NCI-H82 treated with DMSO at 0.1 percent for 48 hours (cell line): ENCODE results near the gene ANO4.
"Not testable (repeated sequence)": the region's sequence is repeated elsewhere in the genome, so short reads cannot be mapped to it uniquely, and the experiment has no call there.

Source experiments
- DNase-seq: peaks from one replicate; lab custom pipeline; 2025; ENCODE audit not compliant: unreplicated experiment; lab: John Stamatoyannopoulos, UW

ANO4 gene

GRCh38 chr12:100868487-100868886 lies 73.9 kb downstream of the ANO4 start:
- no peak for DNase-seq

DNA sequence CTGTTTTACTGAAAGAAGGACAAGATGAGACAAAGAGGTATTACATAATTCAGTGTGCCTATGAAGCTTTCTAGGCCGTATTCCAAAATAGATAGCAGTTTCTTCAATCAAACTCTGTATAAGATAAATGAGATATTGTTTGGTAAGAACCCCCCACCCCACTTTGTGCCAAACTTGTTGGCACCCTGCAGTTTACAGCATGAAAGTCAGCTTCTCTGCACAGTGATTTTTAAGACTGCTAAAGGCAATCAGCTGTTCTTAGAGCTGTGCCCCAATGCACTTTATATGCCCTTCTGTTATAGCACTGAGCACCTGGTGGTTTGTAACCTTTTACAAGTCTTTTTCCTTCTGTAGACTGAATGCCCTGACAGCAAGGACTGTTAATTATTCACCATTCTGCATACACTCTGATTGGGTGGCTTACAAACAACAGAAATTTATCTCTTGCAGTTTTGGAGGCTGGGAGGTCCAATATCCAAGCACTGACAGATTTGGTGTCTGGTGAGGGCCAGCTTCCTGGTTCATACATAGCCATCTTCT lies 76.7 kb downstream of the ANO4 start:
- DNase-seq = no peak

DNA sequence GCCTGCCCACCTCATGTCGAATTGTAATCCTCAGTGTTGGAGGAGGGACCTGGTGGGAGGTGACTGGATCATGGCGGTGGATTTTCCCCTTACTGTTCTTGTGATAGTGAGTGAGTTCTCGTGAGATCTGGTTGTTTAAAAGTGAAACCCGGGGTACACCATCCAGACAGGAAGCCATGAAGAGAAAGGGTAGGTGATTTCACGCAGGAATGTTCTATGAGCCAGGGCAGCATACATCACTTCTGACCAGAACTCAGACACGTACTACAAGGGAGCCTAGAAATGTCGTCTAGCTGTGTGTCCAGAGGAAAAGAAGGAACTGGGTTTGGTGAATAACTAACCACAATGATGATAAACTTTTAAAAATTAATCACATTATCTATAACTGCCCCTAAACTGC lies 80.6 kb downstream of the ANO4 start:
- DNase-seq = no peak

- DNase-seq = no peak
Observed at GRCh38 chr12:100875771-100876170, 81.2 kb downstream of the ANO4 start.

DNA sequence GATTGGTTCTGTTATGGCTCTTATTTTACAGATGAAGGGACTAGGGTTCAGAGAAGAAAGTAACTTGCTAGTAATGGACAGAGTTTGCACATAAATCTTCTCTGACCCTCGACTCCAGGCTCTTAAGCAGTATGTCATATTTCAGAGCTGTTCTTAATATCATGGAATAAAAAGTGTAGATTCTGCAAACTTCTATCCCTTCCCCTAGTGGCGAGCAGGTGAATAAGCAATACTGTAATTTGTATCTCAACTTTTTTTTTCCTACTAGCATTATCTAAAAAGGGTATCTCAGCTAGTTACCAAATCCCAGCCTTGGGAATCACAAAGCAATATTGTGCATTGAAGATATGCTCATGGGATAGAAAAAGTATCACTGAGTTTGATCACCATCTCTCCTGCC lies 83.2 kb downstream of the ANO4 start:
- no peak for DNase-seq

- no peak for DNase-seq
Observed at GRCh38 chr12:100895192-100895591, 100.6 kb downstream of the ANO4 start.

- DNase-seq = no peak
Observed at GRCh38 chr12:100896192-100896591, 101.6 kb downstream of the ANO4 start.

- no peak for DNase-seq
Observed at GRCh38 chr12:100897240-100897639, 102.7 kb downstream of the ANO4 start.

- peak; percentile 37 for DNase-seq
Observed at GRCh38 chr12:100899301-100899700, 104.7 kb downstream of the ANO4 start.

DNA sequence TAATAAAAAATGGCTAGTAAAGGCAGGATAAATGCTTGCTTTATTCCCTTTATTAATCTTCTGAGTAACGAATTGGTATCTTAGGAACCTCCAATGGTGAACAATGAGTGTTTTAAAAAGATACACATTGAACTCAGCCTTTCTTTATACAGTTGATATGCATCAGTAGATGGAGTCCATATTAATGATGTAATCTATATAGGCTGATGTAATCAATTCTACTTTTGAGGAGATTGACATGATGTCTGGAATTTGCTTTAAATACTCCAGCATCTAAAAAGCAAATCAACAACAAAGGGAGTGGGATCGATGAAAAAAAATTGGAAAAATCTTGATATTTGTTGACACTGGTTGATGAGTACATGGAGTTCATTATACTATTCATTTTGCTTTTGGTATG lies 106.2 kb downstream of the ANO4 start:
- no peak for DNase-seq

DNA sequence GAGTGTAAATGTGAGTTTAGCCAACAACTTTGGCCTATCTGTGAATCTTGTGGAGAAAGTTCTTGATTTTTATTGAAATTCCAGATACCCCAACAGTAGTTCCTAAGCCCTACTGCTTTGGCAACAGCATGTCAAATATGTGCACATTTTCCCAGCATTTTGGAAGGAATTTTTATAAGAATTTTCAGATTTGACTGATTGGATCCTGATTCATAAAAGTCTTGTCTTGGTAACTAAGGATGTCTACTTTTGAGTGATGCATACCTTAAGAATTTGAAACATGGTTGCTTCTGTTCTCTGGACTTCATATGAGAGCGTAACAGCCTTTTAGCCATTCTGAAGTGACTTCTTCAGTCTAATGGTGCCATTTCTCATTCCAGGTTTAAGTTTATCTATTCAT lies 106.7 kb downstream of the ANO4 start:
- no peak for DNase-seq

DNA sequence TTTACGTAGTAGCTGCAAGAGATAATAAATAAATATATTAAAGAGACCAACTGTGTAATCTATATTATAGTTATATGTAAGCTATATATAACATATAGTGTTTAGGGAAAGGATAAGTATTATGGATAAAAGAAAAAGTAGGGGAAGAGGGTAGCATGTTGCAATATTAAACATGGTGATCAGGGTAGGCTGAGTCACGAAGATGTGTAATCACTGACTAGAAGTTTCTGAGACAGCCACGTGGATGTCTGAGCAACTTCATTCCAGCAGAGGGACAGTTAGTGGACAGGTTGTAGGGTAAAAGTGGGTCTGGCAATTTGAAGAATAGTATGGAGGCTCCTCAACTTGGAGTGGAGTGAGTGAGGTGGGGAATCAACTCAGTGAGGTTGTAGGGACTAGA lies 109.7 kb downstream of the ANO4 start:
- no peak for DNase-seq

DNA sequence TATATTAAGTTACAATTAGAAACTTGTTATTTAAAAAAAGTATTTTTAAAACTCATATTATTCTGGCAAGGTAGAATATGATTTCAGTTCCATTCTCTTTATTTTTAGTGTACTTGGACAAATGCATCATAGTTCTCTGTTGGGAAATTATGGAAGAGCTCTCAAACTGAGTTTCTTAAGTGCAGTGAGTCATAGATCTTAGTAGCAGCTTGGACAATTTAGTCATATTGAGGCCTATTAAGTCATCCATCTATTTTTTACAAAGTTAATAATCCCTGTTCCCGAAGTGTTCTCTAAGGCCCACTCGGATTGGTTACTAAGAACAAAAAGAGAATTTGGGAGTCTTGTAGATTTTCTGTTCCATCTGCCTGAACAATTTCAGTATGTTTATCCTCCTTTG lies 113.9 kb downstream of the ANO4 start:
- DNase-seq = no peak

DNA sequence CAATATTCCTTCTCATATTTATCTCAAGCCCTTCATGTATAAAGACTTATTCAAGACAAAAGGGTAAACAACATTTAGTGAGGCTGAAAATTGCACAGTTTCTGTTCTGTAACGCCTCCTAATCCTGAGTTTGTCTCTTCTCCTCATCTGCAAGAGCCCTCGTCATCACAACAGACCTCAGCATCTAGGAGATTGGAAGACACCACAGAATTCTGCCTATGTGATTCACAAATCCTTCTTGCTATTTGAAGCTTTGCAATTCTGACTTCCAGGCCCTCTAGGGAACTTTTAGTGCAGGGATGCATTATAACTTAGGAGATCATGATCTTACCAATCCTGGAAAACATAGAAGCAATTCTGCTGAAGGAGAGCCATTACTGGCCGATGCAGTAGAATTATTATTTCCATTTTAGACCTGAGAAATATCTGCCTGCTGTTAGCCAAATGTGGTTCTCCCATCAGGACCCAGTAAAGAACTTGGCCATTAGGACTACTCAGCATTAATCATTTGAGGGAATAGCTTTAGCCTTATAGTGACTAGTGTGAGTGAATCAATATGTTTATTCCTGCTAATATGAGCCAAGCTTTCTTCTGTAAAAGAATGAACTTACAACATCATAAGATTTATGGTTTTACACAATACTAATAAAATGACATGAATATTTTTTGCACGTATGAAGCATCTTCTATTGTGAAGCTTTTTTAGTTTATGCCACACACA lies 119.5 kb downstream of the ANO4 start:
- no peak for DNase-seq

DNA sequence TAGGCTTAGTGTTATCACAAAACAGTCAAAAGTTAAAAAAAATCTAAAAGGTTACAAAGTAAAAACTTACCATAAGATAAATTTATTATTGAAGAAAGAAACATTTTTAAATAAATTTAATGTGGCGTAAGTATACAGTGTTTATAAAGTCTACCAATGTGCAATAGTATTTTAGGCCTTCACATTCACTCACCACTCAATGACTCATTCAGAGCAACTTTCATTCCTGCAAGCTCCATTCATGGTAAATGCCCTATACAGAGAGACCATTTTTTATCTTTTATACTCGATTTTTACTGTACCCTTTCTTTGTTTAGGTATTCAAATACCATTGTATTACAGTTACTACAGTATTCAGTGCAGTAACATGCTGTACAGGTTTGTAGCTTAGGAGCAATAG lies 124.5 kb downstream of the ANO4 start:
- DNase-seq = no peak

GRCh38 chr12:100920493-100920892 lies 125.9 kb downstream of the ANO4 start:
- no peak for DNase-seq

DNA sequence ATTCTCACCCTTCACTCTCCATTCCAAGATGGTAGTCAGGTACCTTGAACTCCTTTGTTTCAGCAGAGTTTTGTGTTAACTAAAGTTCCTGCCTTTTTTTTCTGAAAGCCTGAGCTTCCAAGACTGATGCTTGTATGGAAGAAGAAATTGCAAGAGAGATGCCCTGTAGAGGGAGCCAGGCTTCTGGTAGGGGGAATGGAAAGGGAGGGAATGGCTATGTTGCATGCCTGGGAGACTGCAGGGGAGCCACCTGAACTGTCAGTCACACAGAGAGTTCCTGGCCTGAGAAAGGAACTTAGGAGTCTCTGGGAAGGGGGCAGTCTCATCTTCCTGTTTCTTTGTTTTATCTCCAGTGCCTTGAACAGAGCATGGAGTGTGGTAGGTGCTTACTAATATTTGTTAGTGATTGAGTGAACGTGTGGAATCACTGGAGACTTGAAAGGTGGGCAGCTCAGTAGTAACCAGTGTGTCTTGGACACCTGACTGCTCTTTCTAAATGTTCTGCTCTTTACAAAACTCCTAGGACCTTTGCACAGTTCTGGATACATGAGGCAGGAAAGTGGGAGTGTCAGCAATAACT lies 132.2 kb downstream of the ANO4 start:
- DNase-seq = no peak

- no peak for DNase-seq
Observed at GRCh38 chr12:100927826-100928225, 133.2 kb downstream of the ANO4 start.

- DNase-seq = no peak
Observed at GRCh38 chr12:100932571-100932970, 138.0 kb downstream of the ANO4 start.

GRCh38 chr12:100933531-100933930 lies 139.0 kb downstream of the ANO4 start:
- not testable (repeated sequence) for DNase-seq

GRCh38 chr12:100935929-100936328 lies 141.4 kb downstream of the ANO4 start:
- DNase-seq = no peak

GRCh38 chr12:100936661-100937060 lies 142.1 kb downstream of the ANO4 start:
- DNase-seq = no peak

GRCh38 chr12:100940503-100940902 lies 145.9 kb downstream of the ANO4 start:
- no peak for DNase-seq
